Measurements from ENCODE around the gene IBSP.

IBSP gene

GRCh38 chr4:87849612-87850011 lies 50.3 kb downstream of the IBSP start:
- no peak for DNase-seq
- Histone ChIP-seq H3K4me1 (no peaks in the 10 kb centered on the region), H3K27me3 (peaks cover 21% of the 10 kb centered on the region), H3K4me3 (ENCODE audit: low read depth, low read length) (no peak overlapping the region), H3K9me3 (no peaks in the 10 kb centered on the region), H3K36me3 (no peaks in the 10 kb centered on the region)
- TF ChIP-seq CTCF (IDR thresholded peaks at IDR 0.05; ENCODE audit: low read depth, low read length) = no peak

- Histone ChIP-seq H3K4me1 (no peaks in the 10 kb centered on the region), H3K36me3 (no peaks in the 10 kb centered on the region)
- TF ChIP-seq CTCF (IDR thresholded peaks at IDR 0.05; ENCODE audit: low read depth, low read length) = no peak
Observed at GRCh38 chr4:87851332-87851731, 52.0 kb downstream of the IBSP start.

GRCh38 chr4:87851953-87852352 lies 52.6 kb downstream of the IBSP start:
- no peak overlapping the region for H3K4me3 ChIP-seq (ENCODE audit: low read depth, low read length)
- no peak for DNase-seq
- no peak for TF ChIP-seq CTCF (IDR thresholded peaks at IDR 0.05; ENCODE audit: low read depth, low read length)
- H3K9me3 ChIP-seq = no peaks in the 10 kb centered on the region
- H3K4me1 ChIP-seq = no peaks in the 10 kb centered on the region
- peaks cover 15% of the 10 kb centered on the region for H3K27me3 ChIP-seq
- no peaks in the 10 kb centered on the region for H3K36me3 ChIP-seq

More at GRCh38 chr4:87851332-87851731, 52.0 kb downstream of the IBSP start:
- H3K4me3 ChIP-seq (ENCODE audit: low read depth, low read length) = no peak overlapping the region
- H3K9me3 ChIP-seq = no peaks in the 10 kb centered on the region
- DNase-seq = no peak
- H3K27me3 ChIP-seq = peaks cover 12% of the 10 kb centered on the region

GRCh38 chr4:87853108-87853507 lies 53.8 kb downstream of the IBSP start:
- no peak for DNase-seq
- Histone ChIP-seq H3K4me1 (no peaks in the 10 kb centered on the region), H3K4me3 (ENCODE audit: low read depth, low read length) (no peak overlapping the region), H3K27me3 (peaks cover 10% of the 10 kb centered on the region), H3K36me3 (no peaks in the 10 kb centered on the region), H3K9me3 (no peaks in the 10 kb centered on the region)
- peak; percentile 50 for TF ChIP-seq CTCF (IDR thresholded peaks at IDR 0.05; ENCODE audit: low read depth, low read length)

- peaks cover 10% of the 10 kb centered on the region for H3K27me3 ChIP-seq
- DNase-seq = no peak
- no peak overlapping the region for H3K4me3 ChIP-seq (ENCODE audit: low read depth, low read length)
- H3K9me3 ChIP-seq = no peaks in the 10 kb centered on the region
- no peaks in the 10 kb centered on the region for H3K36me3 ChIP-seq
- TF ChIP-seq CTCF (IDR thresholded peaks at IDR 0.05; ENCODE audit: low read depth, low read length) = no peak
- H3K4me1 ChIP-seq = no peaks in the 10 kb centered on the region
Observed at GRCh38 chr4:87853891-87854290, 54.5 kb downstream of the IBSP start.

- DNase-seq = no peak
- Histone ChIP-seq H3K9me3 (no peaks in the 10 kb centered on the region), H3K4me3 (ENCODE audit: low read depth, low read length) (no peak overlapping the region), H3K27me3 (peaks cover 4% of the 10 kb centered on the region), H3K36me3 (no peaks in the 10 kb centered on the region), H3K4me1 (no peaks in the 10 kb centered on the region)
- no peak for TF ChIP-seq CTCF (IDR thresholded peaks at IDR 0.05; ENCODE audit: low read depth, low read length)
Observed at GRCh38 chr4:87855559-87855958, 56.2 kb downstream of the IBSP start.

All from BE2C (cell line).